ENCODE measurements around the gene VTI1B. TPM values are rescaled to one million over a fixed set of nuclear protein-coding genes. Genes with fewer than 3 reads are reported as not detected.
"Not testable (repeated sequence)": the region's sequence is repeated elsewhere in the genome, so short reads cannot be mapped to it uniquely, and the experiment has no call there.

VTI1B gene
- total and polyA plus RNA-seq, 5 donors from 2014 or later = 46.0 to 90.0 (median 74.8) TPM

GRCh38 chr14:67610491-67610890, 63.9 kb downstream of the VTI1B start:
- no peaks in the 10 kb centered on the region for H3K4me1 Mint-ChIP-seq
- DNase-seq (no peak), ATAC-seq (ENCODE audit: low read depth in 2 of 2) (no peak)
- H3K9me3 Mint-ChIP-seq = no peaks in the 10 kb centered on the region
- Histone ChIP-seq H3K4me1 (ENCODE audit: control insufficient read depth, insufficient read depth, low read length, poor library complexity, severe bottlenecking) (no peaks in the 10 kb centered on the region), H3K9me3 (ENCODE audit: control insufficient read depth in 2 of 2, low read length in 2 of 2) (no peaks in the 10 kb centered on the region), H3K4me3 (ENCODE audit: low read depth, low read length) (no peak overlapping the region), H3K27me3 (ENCODE audit: control insufficient read depth, insufficient read depth, low read length) (no peaks in the 10 kb centered on the region), H3K36me3 (ENCODE audit: control insufficient read depth, insufficient read depth, low read length) (no peaks in the 10 kb centered on the region), H3K27ac (ENCODE audit: insufficient read depth, low read length, poor library complexity, severe bottlenecking) (no peak overlapping the region)
- H3K27ac Mint-ChIP-seq = no peak overlapping the region
- H3K27me3 Mint-ChIP-seq = peaks cover 21% of the 10 kb centered on the region
- no peak overlapping the region for H3K4me3 Mint-ChIP-seq
- H3K36me3 Mint-ChIP-seq = no peaks in the 10 kb centered on the region

- Mint-ChIP-seq H3K4me1 (no peaks in the 10 kb centered on the region), H3K9me3 (no peaks in the 10 kb centered on the region), H3K27ac (no peak overlapping the region), H3K36me3 (no peaks in the 10 kb centered on the region), H3K27me3 (peaks cover 24% of the 10 kb centered on the region), H3K4me3 (no peak overlapping the region)
- no peaks in the 10 kb centered on the region for H3K27me3 ChIP-seq (ENCODE audit: control insufficient read depth, insufficient read depth, low read length)
- H3K27ac ChIP-seq (ENCODE audit: insufficient read depth, low read length, poor library complexity, severe bottlenecking) = no peak overlapping the region
- DNase-seq (no peak), ATAC-seq (ENCODE audit: low read depth in 2 of 2) (no peak)
- H3K36me3 ChIP-seq (ENCODE audit: control insufficient read depth, insufficient read depth, low read length) = no peaks in the 10 kb centered on the region
- no peaks in the 10 kb centered on the region for H3K4me1 ChIP-seq (ENCODE audit: control insufficient read depth, insufficient read depth, low read length, poor library complexity, severe bottlenecking)
- no peak overlapping the region for H3K4me3 ChIP-seq (ENCODE audit: low read depth, low read length)
- H3K9me3 ChIP-seq (ENCODE audit: control insufficient read depth in 2 of 2, low read length in 2 of 2) = no peaks in the 10 kb centered on the region
Observed at GRCh38 chr14:67609642-67610310, 64.7 kb downstream of the VTI1B start.

DNA sequence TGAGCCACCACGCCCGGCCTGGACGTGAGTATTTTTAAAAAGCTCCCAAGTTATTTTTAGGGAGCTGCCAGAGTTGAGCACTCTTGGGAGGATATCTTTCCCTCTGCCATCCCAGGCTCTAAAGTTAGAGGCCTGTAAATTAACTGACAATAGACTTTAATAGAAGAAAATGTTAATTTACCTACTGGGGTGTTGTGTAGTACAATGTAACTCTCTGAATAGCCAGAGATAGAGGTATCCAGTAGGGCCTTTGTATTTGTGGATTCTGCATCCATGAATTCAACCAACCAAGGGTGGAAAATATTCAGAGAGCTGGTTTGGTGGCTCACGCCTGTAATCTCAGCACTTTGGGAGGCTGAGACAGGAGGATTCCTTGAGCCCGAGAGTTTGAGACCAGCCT, 66.8 kb downstream of the VTI1B start:
- no peak for DNase-seq
- peaks cover 32% of the 10 kb centered on the region for H3K27me3 Mint-ChIP-seq
- Histone ChIP-seq H3K27me3 (ENCODE audit: control insufficient read depth, insufficient read depth, low read length) (no peaks in the 10 kb centered on the region), H3K4me3 (ENCODE audit: low read depth, low read length) (no peak overlapping the region), H3K27ac (ENCODE audit: insufficient read depth, low read length, poor library complexity, severe bottlenecking) (no peak overlapping the region), H3K4me1 (ENCODE audit: control insufficient read depth, insufficient read depth, low read length, poor library complexity, severe bottlenecking) (no peaks in the 10 kb centered on the region), H3K9me3 (ENCODE audit: control insufficient read depth in 2 of 2, low read length in 2 of 2) (no peaks in the 10 kb centered on the region), H3K36me3 (ENCODE audit: control insufficient read depth, insufficient read depth, low read length) (no peaks in the 10 kb centered on the region)
- no peaks in the 10 kb centered on the region for H3K36me3 Mint-ChIP-seq
- H3K27ac Mint-ChIP-seq = no peak overlapping the region
- no peak for ATAC-seq (ENCODE audit: low read depth in 2 of 2)
- no peak overlapping the region for H3K4me3 Mint-ChIP-seq
- H3K4me1 Mint-ChIP-seq = no peaks in the 10 kb centered on the region
- no peaks in the 10 kb centered on the region for H3K9me3 Mint-ChIP-seq

- H3K27me3 Mint-ChIP-seq = peaks cover 11% of the 10 kb centered on the region
- Histone ChIP-seq H3K4me3 (ENCODE audit: low read depth, low read length) (no peak overlapping the region), H3K27ac (ENCODE audit: insufficient read depth, low read length, poor library complexity, severe bottlenecking) (no peak overlapping the region), H3K27me3 (ENCODE audit: control insufficient read depth, insufficient read depth, low read length) (no peaks in the 10 kb centered on the region), H3K36me3 (ENCODE audit: control insufficient read depth, insufficient read depth, low read length) (no peaks in the 10 kb centered on the region), H3K4me1 (ENCODE audit: control insufficient read depth, insufficient read depth, low read length, poor library complexity, severe bottlenecking) (peaks cover 15% of the 10 kb centered on the region), H3K9me3 (ENCODE audit: control insufficient read depth in 2 of 2, low read length in 2 of 2) (no peaks in the 10 kb centered on the region)
- no peaks in the 10 kb centered on the region for H3K36me3 Mint-ChIP-seq
- H3K27ac Mint-ChIP-seq = no peak overlapping the region
- peaks cover 8 to 27% (median 18%) of the 10 kb centered on the region in 4 donors for H3K4me1 Mint-ChIP-seq
- peak overlapping the region in 1 of 4 donors; percentile 42 for H3K4me3 Mint-ChIP-seq
- H3K9me3 Mint-ChIP-seq = no peaks in the 10 kb centered on the region
- no peak for ATAC-seq (ENCODE audit: low read depth in 2 of 2)
- DNase-seq = no peak
Observed at GRCh38 chr14:67602995-67603545, 71.4 kb downstream of the VTI1B start.

DNA sequence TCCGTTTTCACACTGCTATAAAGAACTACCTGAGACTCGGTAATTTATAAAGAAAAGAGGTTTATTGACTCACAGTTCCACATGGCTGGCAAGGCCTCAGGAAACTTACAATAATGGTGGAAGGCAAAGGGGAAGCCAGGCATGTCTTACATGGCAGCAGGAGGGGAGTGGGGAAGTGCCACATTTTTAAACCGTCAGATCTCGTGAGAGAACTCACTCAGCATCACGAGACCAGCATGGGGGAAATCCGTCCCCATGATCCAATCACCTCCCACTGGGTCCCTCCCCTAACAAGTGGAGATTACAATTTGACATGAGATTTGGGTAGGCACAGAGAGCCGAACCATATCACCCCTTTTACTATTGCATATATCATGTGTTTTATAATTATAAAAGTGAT, 72.4 kb downstream of the VTI1B start:
- DNase-seq = no peak
- no peaks in the 10 kb centered on the region for H3K9me3 Mint-ChIP-seq
- Histone ChIP-seq H3K9me3 (ENCODE audit: control insufficient read depth in 2 of 2, low read length in 2 of 2) (no peaks in the 10 kb centered on the region), H3K4me3 (ENCODE audit: low read depth, low read length) (no peak overlapping the region), H3K27ac (ENCODE audit: insufficient read depth, low read length, poor library complexity, severe bottlenecking) (no peak overlapping the region), H3K36me3 (ENCODE audit: control insufficient read depth, insufficient read depth, low read length) (no peaks in the 10 kb centered on the region), H3K4me1 (ENCODE audit: control insufficient read depth, insufficient read depth, low read length, poor library complexity, severe bottlenecking) (peaks cover 18% of the 10 kb centered on the region), H3K27me3 (ENCODE audit: control insufficient read depth, insufficient read depth, low read length) (no peaks in the 10 kb centered on the region)
- peak overlapping the region in 2 of 3 donors; percentile 31 to 93 for H3K27ac Mint-ChIP-seq
- H3K4me3 Mint-ChIP-seq = peak overlapping the region in 3 of 4 donors; percentile 19 to 95 (median 82)
- peaks cover 17 to 36% (median 27%) of the 10 kb centered on the region in 4 donors for H3K4me1 Mint-ChIP-seq
- no peak for ATAC-seq (ENCODE audit: low read depth in 2 of 2)
- peaks cover 11% of the 10 kb centered on the region for H3K27me3 Mint-ChIP-seq
- no peaks in the 10 kb centered on the region for H3K36me3 Mint-ChIP-seq

- not testable (repeated sequence) for H3K36me3 ChIP-seq (ENCODE audit: control insufficient read depth, insufficient read depth, low read length); H3K9me3 Mint-ChIP-seq; H3K9me3 ChIP-seq (ENCODE audit: control insufficient read depth in 2 of 2, low read length in 2 of 2); H3K27me3 ChIP-seq (ENCODE audit: control insufficient read depth, insufficient read depth, low read length); H3K36me3 Mint-ChIP-seq; DNase-seq
- H3K4me1 ChIP-seq (ENCODE audit: control insufficient read depth, insufficient read depth, low read length, poor library complexity, severe bottlenecking) = peaks cover 18% of the 10 kb centered on the region
- peaks cover 18 to 49% (median 33%) of the 10 kb centered on the region in 4 donors for H3K4me1 Mint-ChIP-seq
- peak overlapping the region; percentile 95 to 98 (median 96) for H3K4me3 Mint-ChIP-seq
- H3K4me3 ChIP-seq (ENCODE audit: low read depth, low read length) = peak overlapping the region; percentile 35
- ATAC-seq (ENCODE audit: low read depth in 2 of 2) = peak in 1 of 2 donors; percentile 2
- H3K27ac ChIP-seq (ENCODE audit: insufficient read depth, low read length, poor library complexity, severe bottlenecking) = peak overlapping the region; percentile 71
- H3K27ac Mint-ChIP-seq = peak overlapping the region in 2 of 3 donors; percentile 93 to 98
- H3K27me3 Mint-ChIP-seq = peaks cover 11% of the 10 kb centered on the region
Observed at GRCh38 chr14:67600562-67600974, 73.9 kb downstream of the VTI1B start.

- ATAC-seq (ENCODE audit: low read depth in 2 of 2) = peak; percentile 98
- H3K4me1 Mint-ChIP-seq = peaks cover 22 to 54% (median 38%) of the 10 kb centered on the region in 4 donors
- H3K27ac Mint-ChIP-seq = peak within 1 kb of the TSS; percentile 93 to 98 (median 98)
- H3K9me3 Mint-ChIP-seq = no peaks in the 10 kb centered on the region
- Histone ChIP-seq H3K4me3 (ENCODE audit: low read depth, low read length) (peak within 1 kb of the TSS; percentile 89), H3K27ac (ENCODE audit: insufficient read depth, low read length, poor library complexity, severe bottlenecking) (peak within 1 kb of the TSS; percentile 71), H3K27me3 (ENCODE audit: control insufficient read depth, insufficient read depth, low read length) (no peaks in the 10 kb centered on the region), H3K4me1 (ENCODE audit: control insufficient read depth, insufficient read depth, low read length, poor library complexity, severe bottlenecking) (peaks cover 18% of the 10 kb centered on the region), H3K9me3 (ENCODE audit: control insufficient read depth in 2 of 2, low read length in 2 of 2) (no peaks in the 10 kb centered on the region), H3K36me3 (ENCODE audit: control insufficient read depth, insufficient read depth, low read length) (no peaks in the 10 kb centered on the region)
- peak; percentile 91 to 94 (median 93) for DNase-seq
- peaks cover 11% of the 10 kb centered on the region for H3K36me3 Mint-ChIP-seq
- peaks cover 9% of the 10 kb centered on the region for H3K27me3 Mint-ChIP-seq
- H3K4me3 Mint-ChIP-seq = peak within 1 kb of the TSS; percentile 95 to 98 (median 96)
Observed at GRCh38 chr14:67599698-67600561, 74.5 kb downstream of the VTI1B start, which contains the start of gene PIGH. Gene PIGH, minus strand, starts transcription at chr14:67600268. Its CDS starts 65 bp downstream, at chr14:67600203.

Data from CD4-positive, CD25-positive, alpha-beta regulatory T cell (primary cell).